HEK293 (cell line): ENCODE data around the gene FAM110D.

Experiments
- BCL11A ChIP-seq: fragments of 450-650 bp; formaldehyde crosslinking; IDR thresholded peaks from 2 replicates; pipeline ENCODE4 v1.5.1; 2016; ENCODE audit warnings: low read depth, missing biosample characterization, missing genetic modification characterization
- BCL6B ChIP-seq: fragments of 450-650 bp; formaldehyde crosslinking; IDR thresholded peaks from 2 replicates; pipeline ENCODE4 v1.5.1; 2017; ENCODE audit warnings: missing biosample characterization, missing genetic modification characterization
- FEZF1 ChIP-seq: fragments of 450-650 bp; formaldehyde crosslinking; IDR thresholded peaks from 2 replicates; pipeline ENCODE4 v1.5.1; 2016; ENCODE audit warnings: missing biosample characterization, missing genetic modification characterization
- SALL2 ChIP-seq: fragments of 450-650 bp; formaldehyde crosslinking; IDR thresholded peaks from 2 replicates; pipeline ENCODE4 v1.5.0; 2017; ENCODE audit warnings: missing biosample characterization, mild to moderate bottlenecking, missing genetic modification characterization, borderline replicate concordance
- TCF7L2 ChIP-seq: IDR thresholded peaks from 2 replicates; pipeline ENCODE4 v1.6.1; 2011; ENCODE audit warnings: low read depth, mild to moderate bottlenecking, inconsistent platforms, low read length, moderate library complexity, borderline replicate concordance
- TRIM28 ChIP-seq: IDR thresholded peaks from 2 replicates; pipeline ENCODE4 v1.6.1; 2011; ENCODE audit warnings: low read length, control low read depth, borderline replicate concordance
- WT1 ChIP-seq: fragments of 450-650 bp; formaldehyde crosslinking; IDR thresholded peaks from 2 replicates; pipeline ENCODE4 v1.5.1; 2016; ENCODE audit warnings: missing biosample characterization, missing genetic modification characterization
- ZBTB1 ChIP-seq: fragments of 450-650 bp; formaldehyde crosslinking; IDR thresholded peaks from 2 replicates; pipeline ENCODE4 v1.5.1; 2016; ENCODE audit warnings: missing biosample characterization, missing genetic modification characterization
- ZBTB17 ChIP-seq: fragments of 450-650 bp; formaldehyde crosslinking; IDR thresholded peaks from 2 replicates; pipeline ENCODE4 v1.5.1; 2016; ENCODE audit warnings: missing biosample characterization, missing genetic modification characterization
- ZBTB21 ChIP-seq: fragments of 450-650 bp; formaldehyde crosslinking; IDR thresholded peaks from 2 replicates; pipeline ENCODE4 v1.5.1; 2017; ENCODE audit warnings: missing biosample characterization, missing genetic modification characterization
- ZFHX2 ChIP-seq: fragments of 450-650 bp; formaldehyde crosslinking; conservative IDR thresholded peaks from 2 replicates; pipeline ENCODE4 v1.5.1; 2016; ENCODE audit warnings: missing biosample characterization, missing genetic modification characterization
- ZIC2 ChIP-seq: fragments of 450-650 bp; formaldehyde crosslinking; IDR thresholded peaks from 2 replicates; pipeline ENCODE4 v1.5.1; 2016; ENCODE audit warnings: missing biosample characterization, missing genetic modification characterization
- ZNF10 ChIP-seq: fragments of 450-650 bp; formaldehyde crosslinking; IDR thresholded peaks from 2 replicates; pipeline ENCODE4 v1.5.1; 2017; ENCODE audit warnings: missing biosample characterization, missing genetic modification characterization
- ZNF138 ChIP-seq: fragments of 450-650 bp; formaldehyde crosslinking; IDR thresholded peaks from 2 replicates; pipeline ENCODE4 v1.5.1; 2016; ENCODE audit warnings: missing biosample characterization, missing genetic modification characterization, borderline replicate concordance
- ZNF140 ChIP-seq: fragments of 450-650 bp; formaldehyde crosslinking; IDR thresholded peaks from 2 replicates; pipeline ENCODE4 v1.5.1; 2016; ENCODE audit warnings: missing biosample characterization, missing genetic modification characterization
- ZNF146 ChIP-seq: fragments of 450-650 bp; formaldehyde crosslinking; IDR thresholded peaks from 2 replicates; pipeline ENCODE4 v1.5.1; 2016; ENCODE audit warnings: missing biosample characterization, missing genetic modification characterization
- ZNF157 ChIP-seq: fragments of 450-650 bp; formaldehyde crosslinking; IDR thresholded peaks from 2 replicates; pipeline ENCODE4 v1.5.1; 2016; ENCODE audit warnings: missing biosample characterization, missing genetic modification characterization
- ZNF221 ChIP-seq: fragments of 450-650 bp; formaldehyde crosslinking; IDR thresholded peaks from 2 replicates; pipeline ENCODE4 v1.5.1; 2017; ENCODE audit warnings: missing biosample characterization, missing genetic modification characterization, borderline replicate concordance
- ZNF24 ChIP-seq: fragments of 450-650 bp; formaldehyde crosslinking; IDR thresholded peaks from 2 replicates; pipeline ENCODE4 v1.5.1; 2016; ENCODE audit warnings: missing biosample characterization, missing genetic modification characterization
- ZNF366 ChIP-seq: fragments of 450-650 bp; formaldehyde crosslinking; conservative IDR thresholded peaks from 2 replicates; pipeline ENCODE4 v1.5.1; 2016; ENCODE audit warnings: missing biosample characterization, missing genetic modification characterization
- ZNF394 ChIP-seq: fragments of 450-650 bp; formaldehyde crosslinking; IDR thresholded peaks from 2 replicates; pipeline ENCODE4 v1.5.1; 2016; ENCODE audit warnings: missing biosample characterization, missing genetic modification characterization, mild to moderate bottlenecking, moderate library complexity, borderline replicate concordance
- ZNF433 ChIP-seq: fragments of 450-650 bp; formaldehyde crosslinking; IDR thresholded peaks from 2 replicates; pipeline ENCODE4 v1.5.1; 2016; ENCODE audit warnings: missing biosample characterization, missing genetic modification characterization, low read depth
- ZNF510 ChIP-seq: fragments of 450-650 bp; formaldehyde crosslinking; IDR thresholded peaks from 2 replicates; pipeline ENCODE4 v1.5.1; 2018; ENCODE audit warnings: mild to moderate bottlenecking, missing genetic modification characterization, missing biosample characterization; ENCODE audit not compliant: insufficient replicate concordance
- ZNF544 ChIP-seq: fragments of 450-650 bp; formaldehyde crosslinking; IDR thresholded peaks from 2 replicates; pipeline ENCODE4 v1.5.0; 2017; ENCODE audit warnings: missing biosample characterization, missing genetic modification characterization
- ZNF558 ChIP-seq: fragments of 450-650 bp; formaldehyde crosslinking; IDR thresholded peaks from 2 replicates; pipeline ENCODE4 v1.5.1; 2016; ENCODE audit warnings: missing biosample characterization, missing genetic modification characterization
- ZNF561 ChIP-seq: fragments of 450-650 bp; IDR thresholded peaks from 2 replicates; pipeline ENCODE4 v1.5.1; 2018; ENCODE audit warnings: missing biosample characterization, missing genetic modification characterization, borderline replicate concordance
- ZNF621 ChIP-seq: fragments of 450-650 bp; formaldehyde crosslinking; IDR thresholded peaks from 2 replicates; pipeline ENCODE4 v1.5.1; 2017; ENCODE audit warnings: missing biosample characterization, missing genetic modification characterization
- ZNF639 ChIP-seq: fragments of 450-650 bp; formaldehyde crosslinking; IDR thresholded peaks from 2 replicates; pipeline ENCODE4 v1.5.1; 2016; ENCODE audit warnings: missing biosample characterization, missing genetic modification characterization
- ZNF677 ChIP-seq: fragments of 450-650 bp; IDR thresholded peaks from 2 replicates; pipeline ENCODE4 v1.5.0; 2018; ENCODE audit warnings: missing biosample characterization, mild to moderate bottlenecking, missing genetic modification characterization, moderate library complexity
- ZNF791 ChIP-seq: fragments of 450-650 bp; formaldehyde crosslinking; IDR thresholded peaks from 2 replicates; pipeline ENCODE4 v1.5.1; 2016; ENCODE audit warnings: missing biosample characterization, missing genetic modification characterization
- ZNF830 ChIP-seq: fragments of 450-650 bp; IDR thresholded peaks from 2 replicates; pipeline ENCODE4 v1.5.0; 2018; ENCODE audit warnings: missing biosample characterization, missing genetic modification characterization, low read depth, mild to moderate bottlenecking, moderate library complexity
- TF ChIP-seq, protein P1 (sequence below): fragments of 450-650 bp; formaldehyde crosslinking; IDR thresholded peaks from 2 replicates; pipeline ENCODE4 v1.5.1; 2016; ENCODE audit warnings: missing biosample characterization, missing genetic modification characterization
- TF ChIP-seq, protein P2 (sequence below): fragments of 450-650 bp; formaldehyde crosslinking; IDR thresholded peaks from 2 replicates; pipeline ENCODE4 v1.5.1; 2016; ENCODE audit warnings: missing biosample characterization, missing genetic modification characterization

Gene FAM110D

DNA sequence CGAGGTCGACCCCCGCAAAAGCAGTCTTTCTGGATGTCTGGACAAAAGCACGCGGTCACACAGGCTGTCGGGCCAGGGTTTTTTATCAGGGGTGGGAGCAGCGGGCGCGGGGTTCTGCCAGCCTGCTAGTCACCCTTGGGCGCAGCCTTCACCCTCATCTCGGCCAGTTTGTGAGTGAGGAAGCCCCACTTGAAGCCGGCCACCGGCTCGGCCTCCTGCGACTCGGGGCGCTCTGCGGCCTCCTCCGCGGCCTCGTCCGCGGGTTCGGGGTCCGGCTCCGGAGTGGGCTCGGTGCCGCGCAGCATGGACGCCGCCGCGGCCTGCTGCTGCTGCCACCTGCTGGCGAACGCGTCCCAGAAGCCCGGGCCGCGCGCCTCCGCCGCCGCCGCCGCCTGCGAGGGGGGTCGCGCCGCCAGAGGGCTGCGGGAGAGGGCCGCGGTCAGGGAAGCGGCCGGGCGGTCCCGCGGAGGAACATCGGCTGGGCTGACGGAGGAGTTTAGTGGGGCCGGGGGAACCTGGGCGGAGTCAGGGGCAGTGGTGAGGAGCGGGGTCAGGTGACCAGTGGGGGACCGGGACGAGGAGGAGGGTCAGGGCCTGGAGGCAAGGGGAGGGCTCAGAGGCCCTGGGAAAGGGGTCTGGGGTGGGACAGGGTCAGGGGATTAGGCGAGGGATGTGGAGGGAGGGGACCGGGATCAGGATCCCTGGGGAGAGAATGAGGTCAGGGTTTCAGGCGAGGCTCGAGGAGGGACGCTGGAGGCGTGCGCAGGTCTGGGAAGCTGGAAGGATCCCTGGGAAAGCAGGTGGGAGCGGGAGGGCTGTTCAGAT lies 5.4 kb downstream of the FAM110D start (continued):
- TF ChIP-seq, protein P1, sequence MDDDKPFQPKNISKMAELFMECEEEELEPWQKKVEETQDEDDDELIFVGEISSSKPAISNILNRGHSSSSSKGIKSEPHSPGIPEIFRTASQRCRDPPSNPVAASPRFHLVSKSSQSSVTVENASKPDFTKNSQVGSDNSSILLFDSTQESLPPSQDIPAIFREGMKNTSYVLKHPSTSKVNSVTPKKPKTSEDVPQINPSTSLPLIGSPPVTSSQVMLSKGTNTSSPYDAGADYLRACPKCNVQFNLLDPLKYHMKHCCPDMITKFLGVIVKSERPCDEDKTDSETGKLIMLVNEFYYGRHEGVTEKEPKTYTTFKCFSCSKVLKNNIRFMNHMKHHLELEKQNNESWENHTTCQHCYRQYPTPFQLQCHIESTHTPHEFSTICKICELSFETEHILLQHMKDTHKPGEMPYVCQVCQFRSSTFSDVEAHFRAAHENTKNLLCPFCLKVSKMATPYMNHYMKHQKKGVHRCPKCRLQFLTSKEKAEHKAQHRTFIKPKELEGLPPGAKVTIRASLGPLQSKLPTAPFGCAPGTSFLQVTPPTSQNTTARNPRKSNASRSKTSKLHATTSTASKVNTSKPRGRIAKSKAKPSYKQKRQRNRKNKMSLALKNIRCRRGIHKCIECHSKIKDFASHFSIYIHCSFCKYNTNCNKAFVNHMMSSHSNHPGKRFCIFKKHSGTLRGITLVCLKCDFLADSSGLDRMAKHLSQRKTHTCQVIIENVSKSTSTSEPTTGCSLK (tag by site-specific recombination) = no peak
- TF ChIP-seq ZNF791 (tag by site-specific recombination) = no peak
- TF ChIP-seq ZNF639 (tag by site-specific recombination) = no peak
- TF ChIP-seq ZNF221 = no peak
- no peak for TF ChIP-seq ZNF558
- TF ChIP-seq SALL2 = no peak
- TF ChIP-seq BCL11A (tag by site-specific recombination) = 0 out of 2 replicates have a peak, but pooled peaks have one; percentile 40
- TF ChIP-seq ZFHX2 (tag by site-specific recombination) = no peak
- no peak for TF ChIP-seq WT1 (tag by site-specific recombination)
- TF ChIP-seq ZBTB1 (tag by site-specific recombination) = no peak
- TF ChIP-seq ZNF10 (tag by site-specific recombination) = no peak
- TF ChIP-seq ZBTB17 (tag by site-specific recombination) = no peak
- TF ChIP-seq ZIC2 = peak; percentile 25; the same call in 1 of the 2 replicates
- no peak for TF ChIP-seq ZNF366 (tag by site-specific recombination)
- TF ChIP-seq ZNF510 = no peak
- no peak for TF ChIP-seq ZNF157
- no peak for TF ChIP-seq ZNF621 (tag by site-specific recombination)
- peak; percentile 44; the same call in 1 of the 2 replicates for TF ChIP-seq ZNF561 (tag by site-specific recombination)
- no peak for TF ChIP-seq FEZF1 (tag by site-specific recombination)
- TF ChIP-seq ZNF138 = no peak
- TF ChIP-seq ZNF140 (tag by site-specific recombination) = no peak
- TF ChIP-seq ZNF544 (tag by site-specific recombination) = no peak
- no peak for TF ChIP-seq ZNF146 (tag by site-specific recombination)
- no peak for TF ChIP-seq TRIM28
- TF ChIP-seq ZNF677 = 0 out of 2 replicates have a peak, but pooled peaks have one; percentile 27
- TF ChIP-seq ZNF433 (tag by site-specific recombination) = no peak
- no peak for TF ChIP-seq BCL6B (tag by site-specific recombination)
- TF ChIP-seq TCF7L2 = no peak
- TF ChIP-seq ZNF24 (tag by site-specific recombination) = no peak
- TF ChIP-seq ZBTB21 (tag by site-specific recombination) = no peak
- TF ChIP-seq ZNF830 (tag by site-specific recombination) = no peak
- TF ChIP-seq, protein P2, sequence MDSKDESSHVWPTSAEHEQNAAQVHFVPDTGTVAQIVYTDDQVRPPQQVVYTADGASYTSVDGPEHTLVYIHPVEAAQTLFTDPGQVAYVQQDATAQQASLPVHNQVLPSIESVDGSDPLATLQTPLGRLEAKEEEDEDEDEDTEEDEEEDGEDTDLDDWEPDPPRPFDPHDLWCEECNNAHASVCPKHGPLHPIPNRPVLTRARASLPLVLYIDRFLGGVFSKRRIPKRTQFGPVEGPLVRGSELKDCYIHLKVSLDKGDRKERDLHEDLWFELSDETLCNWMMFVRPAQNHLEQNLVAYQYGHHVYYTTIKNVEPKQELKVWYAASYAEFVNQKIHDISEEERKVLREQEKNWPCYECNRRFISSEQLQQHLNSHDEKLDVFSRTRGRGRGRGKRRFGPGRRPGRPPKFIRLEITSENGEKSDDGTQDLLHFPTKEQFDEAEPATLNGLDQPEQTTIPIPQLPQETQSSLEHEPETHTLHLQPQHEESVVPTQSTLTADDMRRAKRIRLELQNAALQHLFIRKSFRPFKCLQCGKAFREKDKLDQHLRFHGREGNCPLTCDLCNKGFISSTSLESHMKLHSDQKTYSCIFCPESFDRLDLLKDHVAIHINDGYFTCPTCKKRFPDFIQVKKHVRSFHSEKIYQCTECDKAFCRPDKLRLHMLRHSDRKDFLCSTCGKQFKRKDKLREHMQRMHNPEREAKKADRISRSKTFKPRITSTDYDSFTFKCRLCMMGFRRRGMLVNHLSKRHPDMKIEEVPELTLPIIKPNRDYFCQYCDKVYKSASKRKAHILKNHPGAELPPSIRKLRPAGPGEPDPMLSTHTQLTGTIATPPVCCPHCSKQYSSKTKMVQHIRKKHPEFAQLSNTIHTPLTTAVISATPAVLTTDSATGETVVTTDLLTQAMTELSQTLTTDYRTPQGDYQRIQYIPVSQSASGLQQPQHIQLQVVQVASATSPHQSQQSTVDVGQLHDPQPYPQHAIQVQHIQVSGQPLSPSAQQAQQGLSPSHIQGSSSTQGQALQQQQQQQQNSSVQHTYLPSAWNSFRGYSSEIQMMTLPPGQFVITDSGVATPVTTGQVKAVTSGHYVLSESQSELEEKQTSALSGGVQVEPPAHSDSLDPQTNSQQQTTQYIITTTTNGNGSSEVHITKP (tag by site-specific recombination) = no peak
- no peak for TF ChIP-seq ZNF394
